A549 (cell line): ENCODE measurements around the gene OR4C5.
"Not testable (repeated sequence)": the region's sequence is repeated elsewhere in the genome, so short reads cannot be mapped to it uniquely, and the experiment has no call there.

Experiments
- CTCF ChIP-seq: fragments of >200 bp; sonication (Bioruptor Twin); formaldehyde crosslinking; IDR thresholded peaks from 3 replicates; pipeline ENCODE4 v1.5.1; 2016
- MAX ChIP-seq: IDR thresholded peaks from 2 replicates; pipeline ENCODE4 v1.6.1; 2012
- NFE2L2 ChIP-seq: fragments of 150-350 bp; conservative IDR thresholded peaks from 2 replicates; pipeline ENCODE4 v1.6.1; 2014; ENCODE audit warnings: low read length
- USF2 ChIP-seq: fragments of 450-650 bp; IDR thresholded peaks from 2 replicates; pipeline ENCODE4 v1.6.1; 2014; ENCODE audit warnings: antibody characterized with exemption
- ZSCAN20 ChIP-seq: fragments of 250-450 bp; sonication (Bioruptor Pico); IDR thresholded peaks from 2 replicates; pipeline ENCODE4 v1.8.0; 2022; ENCODE audit warnings: mild to moderate bottlenecking, moderate library complexity

- not testable (repeated sequence) for TF ChIP-seq CTCF; ZSCAN20 (CRISPR knock-in tag); MAX; NFE2L2; USF2
These were observed 5.0 kb downstream of the OR4C5 start for GRCh38 chr11:48361289-48361688.
